ENCODE measurements around the gene EHBP1. TPM values are rescaled to one million over a fixed set of nuclear protein-coding genes. Genes with fewer than 3 reads are reported as not detected.

Gene EHBP1
- total and polyA plus RNA-seq, 11 donors: 5.2 to 34.2 (median 18.1) TPM

DNA sequence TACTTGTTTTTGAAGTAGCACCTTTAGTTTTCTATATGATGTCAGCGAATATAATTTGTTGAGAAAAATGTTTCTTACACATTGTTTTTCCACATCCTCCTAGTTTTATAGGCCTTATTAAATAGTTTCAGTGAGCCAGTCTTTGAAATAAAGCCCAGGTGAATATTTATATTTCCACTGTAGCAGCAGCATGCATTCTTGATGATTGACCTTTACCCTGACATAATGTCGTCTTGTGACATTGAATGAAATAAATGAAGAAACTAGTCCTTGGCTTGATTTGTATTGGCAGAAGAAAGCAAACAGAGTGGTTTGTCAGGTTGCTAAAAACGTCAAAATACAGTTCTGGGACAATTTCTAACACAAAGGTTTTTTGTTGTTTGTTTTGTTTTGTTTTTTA lies 84.4 kb downstream of the EHBP1 start:
- H3K27ac ChIP-seq: no peak overlapping the region
- DNase-seq: no peak
- H3K4me3 ChIP-seq: no peak overlapping the region
- TF ChIP-seq CTCF (IDR thresholded peaks at IDR 0.05): no peak
- no peak for TF ChIP-seq POLR2A (IDR thresholded peaks at IDR 0.05)
- no peaks in the 10 kb centered on the region for H3K9me3 ChIP-seq
- H3K4me1 ChIP-seq: peaks cover 0 to 21% (median 4%) of the 10 kb centered on the region in 12 donors
- no peaks in the 10 kb centered on the region for H3K36me3 ChIP-seq
- WGBS, 4 donors: 62 to 68% (median 64%) methylated on average over 3 of the region's 3 CpGs
- intact Hi-C loops (cut with DNase I): loop anchor here in 5 of 10 donors (5.0 to 10.0 kb wide), 4 partner anchors 115 to 697 kb away; no protein-coding TSS in a partner anchor
- ATAC-seq: no peak
- H3K27me3 ChIP-seq: no peaks in the 10 kb centered on the region

GRCh38 chr2:62792408-62792807 lies 86.9 kb downstream of the EHBP1 start:
- TF ChIP-seq POLR2A (IDR thresholded peaks at IDR 0.05) (no peak), CTCF (IDR thresholded peaks at IDR 0.05) (no peak)
- H3K27ac ChIP-seq: no peak overlapping the region
- no peaks in the 10 kb centered on the region for H3K27me3 ChIP-seq
- intact Hi-C loops (cut with DNase I): no loop called here
- H3K9me3 ChIP-seq: no peaks in the 10 kb centered on the region
- peaks cover 0 to 31% (median 6%) of the 10 kb centered on the region in 12 donors for H3K4me1 ChIP-seq
- H3K36me3 ChIP-seq: no peaks in the 10 kb centered on the region
- WGBS, 4 donors: 81 to 88% (median 84%) methylated on average over 2 of the region's 2 CpGs
- no peak for ATAC-seq
- DNase-seq: no peak
- H3K4me3 ChIP-seq: no peak overlapping the region

DNA sequence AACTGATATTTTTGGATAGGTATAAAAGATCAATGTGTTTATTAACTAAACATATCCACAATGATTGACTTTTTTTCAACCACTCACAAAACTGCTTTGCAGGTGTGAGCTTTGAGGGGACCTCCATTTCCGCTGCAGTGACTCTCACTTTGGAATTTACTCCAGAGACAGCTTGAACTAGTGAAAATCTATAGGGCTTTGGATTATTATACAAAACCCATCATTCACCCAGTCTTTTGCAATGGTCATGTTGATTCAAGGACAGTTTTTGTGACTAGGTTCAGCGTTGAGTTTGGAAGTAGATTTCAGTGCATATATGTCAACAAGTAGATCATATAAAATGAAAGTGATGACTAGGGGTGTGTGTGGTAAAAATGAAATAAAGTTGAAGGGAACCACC lies 87.7 kb downstream of the EHBP1 start:
- Histone ChIP-seq H3K36me3 (no peaks in the 10 kb centered on the region), H3K9me3 (no peaks in the 10 kb centered on the region), H3K27ac (no peak overlapping the region), H3K4me1 (peaks cover 0 to 31% (median 6%) of the 10 kb centered on the region in 12 donors), H3K4me3 (no peak overlapping the region), H3K27me3 (no peaks in the 10 kb centered on the region)
- TF ChIP-seq POLR2A (IDR thresholded peaks at IDR 0.05) (no peak), CTCF (IDR thresholded peaks at IDR 0.05) (no peak)
- intact Hi-C loops (cut with DNase I): no loop called here
- WGBS, 4 donors: 91 to 96% (median 94%) methylated on average over 2 of the region's 2 CpGs
- ATAC-seq (no peak), DNase-seq (no peak)

DNA sequence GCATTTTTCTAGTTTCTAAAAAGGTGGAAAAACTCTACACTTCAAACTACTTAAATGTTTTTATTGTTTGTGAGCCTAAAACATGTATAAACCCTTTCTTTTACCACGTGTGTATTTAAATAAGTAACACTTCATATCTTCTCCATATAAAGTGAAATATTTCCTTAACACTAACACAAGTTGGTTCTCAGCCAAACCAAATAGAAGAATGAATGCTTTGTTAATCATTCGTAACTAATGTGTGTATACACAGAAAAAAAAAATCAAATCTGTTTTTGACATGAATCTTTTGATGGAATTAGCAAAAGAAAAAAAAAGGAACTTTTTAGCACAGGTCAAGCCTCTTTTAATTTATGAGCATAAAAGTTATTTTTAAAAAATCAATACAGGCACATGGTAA lies 89.3 kb downstream of the EHBP1 start:
- intact Hi-C loops (cut with DNase I): no loop called here
- Histone ChIP-seq H3K9me3 (no peaks in the 10 kb centered on the region), H3K4me3 (no peak overlapping the region), H3K27ac (no peak overlapping the region), H3K4me1 (peaks cover 0 to 28% (median 6%) of the 10 kb centered on the region in 12 donors), H3K36me3 (no peaks in the 10 kb centered on the region), H3K27me3 (no peaks in the 10 kb centered on the region)
- DNase-seq: no peak
- 41 to 53% (median 43%) methylated on average over 2 of the region's 2 CpGs for WGBS, 4 donors
- ATAC-seq: no peak
- no peak for TF ChIP-seq CTCF (IDR thresholded peaks at IDR 0.05)
- no peak for TF ChIP-seq POLR2A (IDR thresholded peaks at IDR 0.05)
